GM21723 (cell line): ENCODE data around the gene PTPN20.

Experiments
- ATAC-seq: cut with Tn5 transposase; IDR thresholded peaks from one replicate; pipeline ENCODE4 v1.9.1; 2021; ENCODE audit warnings: mild to moderate bottlenecking, moderate library complexity; ENCODE audit not compliant: unreplicated experiment

Gene PTPN20

DNA sequence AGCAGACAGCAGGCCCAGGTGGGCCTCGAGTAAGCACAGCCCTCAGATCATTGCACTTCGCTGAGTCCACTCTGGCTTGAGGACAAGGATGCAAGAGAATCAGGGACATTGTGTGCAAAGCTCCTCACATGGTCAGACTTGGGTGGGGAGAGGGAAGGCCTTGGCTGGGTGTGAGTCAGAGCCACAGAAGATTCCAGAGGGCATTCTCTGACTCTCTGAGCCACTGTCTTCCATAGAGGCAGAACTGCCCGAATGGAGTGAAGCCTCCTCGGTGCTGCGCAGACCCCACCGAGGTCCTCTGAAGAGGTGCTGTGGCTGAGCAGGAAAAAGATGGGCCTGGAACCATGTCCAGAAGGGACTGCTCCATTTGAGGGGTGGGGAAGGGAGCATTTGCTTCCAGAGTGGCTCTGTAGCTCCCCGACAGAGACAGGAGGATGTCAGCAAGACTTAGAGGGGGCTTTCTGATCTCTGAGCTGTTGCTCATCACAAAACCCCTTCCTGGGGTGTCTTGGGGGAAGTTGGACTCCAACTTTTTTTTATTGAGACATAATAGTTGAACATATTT lies 120.8 kb downstream of the PTPN20 start:
- ATAC-seq = no peak

- ATAC-seq = no peak
These were observed 121.9 kb downstream of the PTPN20 start for GRCh38 chr10:47033081-47033480.

- no peak for ATAC-seq
These were observed 122.5 kb downstream of the PTPN20 start for GRCh38 chr10:47033541-47034270.

- no peak for ATAC-seq
These were observed 123.3 kb downstream of the PTPN20 start for GRCh38 chr10:47034441-47035051.

DNA sequence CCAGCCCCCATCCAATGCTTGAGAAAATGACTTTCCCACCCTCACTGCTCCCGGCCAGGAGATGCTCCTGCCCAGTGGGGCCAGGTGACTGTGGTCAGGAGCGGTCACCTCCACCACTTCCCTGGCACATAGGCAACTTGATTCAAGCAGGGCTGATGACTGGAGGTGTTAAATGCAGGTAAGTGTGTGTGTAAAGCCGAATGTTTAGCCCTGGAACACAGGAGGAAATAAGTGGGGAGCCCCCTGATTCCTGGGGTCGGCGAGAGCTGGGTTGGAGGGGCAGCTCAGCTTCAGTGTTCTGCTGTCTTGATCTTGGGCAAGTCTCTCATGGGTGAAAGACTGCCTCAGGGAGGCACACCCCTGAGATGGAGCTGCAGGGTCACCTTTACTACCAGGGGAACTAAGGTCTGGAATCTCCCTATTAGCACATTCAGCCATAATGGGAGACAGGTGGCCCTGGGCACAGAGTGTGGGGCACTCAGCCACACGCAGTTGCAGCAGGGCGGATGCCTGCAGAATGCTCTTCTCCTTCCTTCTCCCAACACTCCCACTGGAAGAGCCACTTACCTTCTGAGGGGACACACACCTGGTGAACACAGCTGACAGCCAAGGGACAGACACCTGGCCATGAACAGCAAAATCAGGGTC lies 124.1 kb downstream of the PTPN20 start:
- no peak for ATAC-seq

GRCh38 chr10:47035819-47036337 lies 124.7 kb downstream of the PTPN20 start:
- no peak for ATAC-seq

DNA sequence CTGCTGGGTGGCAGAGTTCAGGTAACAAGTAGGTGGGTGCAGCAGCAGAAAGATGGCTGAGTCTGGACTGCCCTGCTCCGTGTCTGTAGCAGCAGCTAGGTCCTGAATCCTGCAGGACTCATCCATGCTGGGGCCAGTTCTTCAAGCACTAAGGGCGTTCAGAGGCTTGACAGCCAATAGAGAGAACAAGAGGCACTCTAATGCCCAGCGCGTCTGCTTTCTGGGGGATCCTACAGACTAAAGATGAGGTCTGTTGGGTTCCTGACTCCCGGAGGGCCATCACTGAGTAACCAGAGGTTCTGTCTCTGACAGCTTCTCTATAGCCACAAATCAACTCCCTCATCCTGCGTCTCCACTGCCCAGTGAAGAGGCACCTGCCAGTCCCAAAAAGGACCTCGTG lies 125.5 kb downstream of the PTPN20 start:
- no peak for ATAC-seq

DNA sequence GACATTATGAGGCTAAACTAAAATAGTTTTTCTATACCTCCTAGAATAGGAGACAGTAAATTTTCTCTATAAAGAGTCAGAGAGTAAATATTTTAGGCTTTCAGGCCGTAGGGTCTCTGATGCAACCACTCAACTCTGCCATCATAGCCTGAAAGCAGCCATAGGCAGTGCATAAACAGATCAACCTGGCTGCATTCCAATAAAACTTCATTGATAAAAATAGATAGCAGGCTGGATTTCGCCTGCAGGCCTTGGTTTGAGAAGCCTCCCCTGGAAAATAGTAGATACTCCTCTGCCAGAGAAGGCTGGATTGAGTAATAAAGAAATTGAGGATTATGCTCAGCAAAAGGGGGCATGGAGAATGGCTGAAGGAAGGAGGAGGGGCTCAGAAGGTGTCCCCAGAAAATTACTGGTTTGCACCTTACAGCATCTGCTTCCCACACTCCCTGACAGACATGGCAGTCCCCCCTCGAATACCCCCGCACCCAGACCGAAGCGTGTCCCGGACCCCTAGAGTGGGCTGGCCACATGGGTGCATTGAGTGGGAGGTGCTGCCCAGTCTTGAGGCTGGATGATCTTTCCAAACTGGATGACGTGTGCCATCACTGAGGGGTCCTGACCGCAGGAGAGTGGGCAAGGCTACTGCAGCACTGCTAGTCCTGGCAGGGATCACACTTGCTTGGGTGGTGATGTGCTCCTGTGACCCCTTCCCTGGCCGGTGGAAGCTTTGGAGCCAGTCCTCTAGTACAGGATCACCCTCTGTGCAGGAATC lies 126.6 kb downstream of the PTPN20 start:
- ATAC-seq = no peak

DNA sequence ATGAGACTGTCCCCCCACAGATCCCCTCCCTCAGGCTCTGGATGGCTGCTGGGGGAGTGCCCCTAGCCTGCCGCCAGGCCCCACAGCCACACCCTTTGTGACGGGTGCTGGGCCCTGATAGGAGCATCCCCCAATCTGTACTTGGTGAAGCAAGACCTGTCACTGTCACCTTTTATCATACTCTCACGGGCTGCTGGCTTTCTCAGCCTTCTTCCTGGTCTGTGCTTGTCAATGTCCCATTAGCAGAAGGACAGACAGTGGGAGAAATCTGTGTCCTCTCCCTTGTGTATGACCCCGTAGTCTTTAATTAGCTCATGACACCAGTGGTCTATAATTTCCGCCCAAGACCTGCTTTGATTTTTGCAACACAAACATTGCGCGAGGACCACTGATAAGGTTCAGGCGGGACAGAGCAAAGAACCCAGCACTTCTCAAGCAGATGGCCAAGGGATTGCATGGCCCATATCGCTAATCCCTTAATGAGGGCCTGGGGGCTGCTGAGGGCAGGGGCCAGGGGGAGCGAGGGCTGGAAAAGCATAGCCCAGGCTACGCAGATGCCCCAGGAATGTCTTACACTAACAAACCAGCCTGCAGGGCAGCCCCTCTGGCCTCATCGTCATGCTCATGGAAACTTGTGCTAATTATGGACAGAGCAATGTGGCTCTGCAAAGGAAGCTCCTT lies 127.8 kb downstream of the PTPN20 start:
- ATAC-seq = no peak

GRCh38 chr10:47039562-47039913 lies 128.3 kb downstream of the PTPN20 start:
- no peak for ATAC-seq

DNA sequence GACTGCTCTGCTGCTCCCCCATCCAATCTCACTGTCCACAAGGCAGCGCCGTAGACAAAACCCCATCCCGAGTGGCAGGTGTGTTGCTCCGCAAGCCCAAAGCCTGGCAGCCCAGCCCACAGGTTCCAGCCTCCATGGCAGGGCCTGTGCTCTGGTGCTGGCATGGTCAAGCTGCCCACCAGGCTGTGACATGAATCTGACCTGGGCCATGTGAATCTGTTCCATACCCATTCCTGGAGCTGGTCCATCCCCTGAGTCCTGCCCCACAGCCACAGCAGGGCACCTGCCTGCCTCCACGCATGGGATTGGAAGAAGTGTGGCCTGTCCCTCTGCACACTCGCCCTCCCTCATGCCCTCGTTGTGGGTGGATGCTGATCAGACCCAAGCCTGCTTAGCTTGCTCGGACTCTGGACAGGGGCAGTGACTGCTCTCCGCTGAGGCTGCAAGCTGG lies 128.8 kb downstream of the PTPN20 start:
- ATAC-seq = no peak

DNA sequence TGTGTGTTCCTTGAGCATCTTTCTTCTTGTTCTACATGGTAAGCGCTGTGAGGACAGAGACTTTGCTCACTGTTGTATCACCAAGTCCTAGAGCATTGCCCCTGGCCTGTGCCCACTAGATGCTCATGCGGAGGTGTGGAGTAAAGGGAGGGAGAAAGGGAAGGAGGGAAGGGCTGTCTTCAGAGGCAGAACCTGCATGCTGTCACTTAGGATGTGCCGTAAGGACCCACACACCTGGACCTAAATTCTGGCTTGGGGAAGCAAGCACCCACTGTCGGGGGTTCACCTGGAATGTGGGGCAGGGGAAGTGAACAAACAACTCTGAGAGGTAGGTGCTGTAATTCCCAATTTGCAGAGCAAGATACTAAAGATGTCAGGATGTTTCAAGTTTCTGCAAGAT lies 129.5 kb downstream of the PTPN20 start:
- no peak for ATAC-seq

DNA sequence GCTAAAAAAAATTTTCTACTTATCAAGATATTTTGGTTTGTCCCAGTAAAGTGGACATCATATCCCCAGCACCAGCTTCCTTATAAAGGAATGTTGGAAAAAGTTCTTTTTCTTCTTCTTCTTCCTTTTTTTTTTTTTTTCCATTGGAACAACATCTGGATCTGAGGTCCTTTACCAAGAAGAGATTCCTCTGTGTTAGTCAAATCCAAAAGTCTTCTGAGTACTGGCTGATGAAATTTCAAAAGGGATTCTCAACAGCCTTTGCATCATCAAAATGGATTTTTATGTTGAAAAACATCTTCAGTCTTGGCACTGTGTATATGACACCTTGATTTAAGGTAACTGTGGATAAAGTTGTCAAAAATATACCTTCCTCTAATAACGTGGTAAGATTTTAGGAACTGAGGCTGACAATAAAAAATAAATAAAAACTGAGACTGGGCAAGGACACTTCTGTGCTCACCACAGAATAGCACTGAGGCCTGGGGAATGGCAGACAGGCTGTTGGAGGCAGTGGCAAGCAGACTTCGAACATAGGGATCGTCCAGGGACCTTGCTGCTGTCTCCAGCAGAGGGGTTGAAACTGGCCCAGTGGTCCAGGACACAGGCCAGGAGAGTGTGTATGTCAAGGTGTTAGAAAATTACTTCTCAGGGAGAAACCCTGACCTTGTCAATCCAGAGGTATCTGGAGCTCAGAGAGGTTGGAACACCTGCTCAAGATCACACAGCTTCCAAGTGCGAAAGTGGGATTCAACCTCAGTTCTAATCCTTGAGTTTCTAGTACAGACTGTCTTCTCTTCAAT lies 130.4 kb downstream of the PTPN20 start:
- no peak for ATAC-seq

DNA sequence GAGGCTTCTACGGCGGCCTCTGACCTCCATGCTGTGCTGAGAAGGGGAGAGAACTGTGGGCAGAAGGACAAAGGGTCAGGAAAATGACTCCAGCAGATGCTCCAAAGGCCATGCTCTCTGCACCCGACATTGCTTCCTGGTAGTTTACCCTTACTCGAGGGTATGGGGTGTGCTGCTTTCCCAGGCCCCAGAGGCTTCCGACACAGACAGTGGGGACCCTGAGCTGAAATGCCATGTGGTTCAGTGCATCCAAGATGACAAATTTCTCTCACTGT lies 130.9 kb downstream of the PTPN20 start:
- no peak for ATAC-seq

GRCh38 chr10:47042780-47043750 lies 131.8 kb downstream of the PTPN20 start:
- ATAC-seq = no peak

GRCh38 chr10:47043928-47044538 lies 132.8 kb downstream of the PTPN20 start:
- ATAC-seq = no peak

DNA sequence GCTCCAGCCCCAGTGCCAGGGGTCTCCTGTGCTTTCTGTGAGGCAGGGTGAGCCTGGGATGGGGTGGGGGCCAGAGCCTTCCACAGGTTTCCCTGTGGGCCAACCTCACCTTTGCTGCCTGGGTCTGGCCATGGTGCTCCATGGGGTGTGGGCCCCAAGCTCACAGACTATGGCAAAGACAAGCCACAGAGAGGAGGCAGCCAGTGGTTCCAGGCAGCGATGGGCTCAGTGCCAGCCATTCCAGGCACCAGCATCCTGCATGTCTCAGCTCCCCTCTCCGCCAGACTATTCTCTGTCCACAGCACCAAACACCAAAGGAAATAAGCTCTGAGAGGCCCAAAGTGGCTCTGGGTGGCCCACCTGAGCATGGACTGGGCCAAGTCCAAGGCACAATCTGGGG lies 133.5 kb downstream of the PTPN20 start:
- ATAC-seq = no peak

- ATAC-seq = no peak
These were observed 134.2 kb downstream of the PTPN20 start for GRCh38 chr10:47045331-47045861.
